WTC11 (cell line): ENCODE measurements around the gene SPINK1. TPM values are rescaled to one million over a fixed set of nuclear protein-coding genes. Genes with fewer than 3 reads are reported as not detected.

Experiments
- ATAC-seq: fragments of 200-7000 bp; cut with Tn5 transposase; 2 replicates; pipeline ENCODE4 v1.10.0; 2021; ENCODE audit warnings: mild to moderate bottlenecking, moderate library complexity
- CTCF ChIA-PET: fragments of 300-600 bp; sonication (Branson Sonifier 250); formaldehyde crosslinking; loops from one replicate; lab custom pipeline; 2021; ENCODE audit warnings: antibody characterized with exemption; lab: Charles Lee
- POLR2A ChIA-PET: fragments of 350-600 bp; sonication (Branson Sonifier 250); formaldehyde crosslinking; loops from one replicate; lab custom pipeline; 2021; ENCODE audit warnings: antibody characterized with exemption; lab: Charles Lee
- DNase-seq: peaks from one replicate; pipeline ENCODE4 v3.0.0; 2021; ENCODE audit warnings: low spot score
- H3K27ac Mint-ChIP-seq: 2 replicates; pipeline ENCODE4 v1.8.0; 2021; ENCODE audit warnings: mixed read lengths
- H3K27me3 Mint-ChIP-seq: 2 replicates; pipeline ENCODE4 v1.8.0; 2021; ENCODE audit warnings: low read depth, mild to moderate bottlenecking, moderate library complexity, mixed read lengths
- H3K36me3 Mint-ChIP-seq: 2 replicates; pipeline ENCODE4 v1.8.0; 2021; ENCODE audit warnings: mixed read lengths
- H3K4me1 Mint-ChIP-seq: 2 replicates; pipeline ENCODE4 v1.8.0; 2022; ENCODE audit warnings: mixed read lengths
- H3K4me3 Mint-ChIP-seq: 2 replicates; pipeline ENCODE4 v1.8.0; 2021; ENCODE audit warnings: mild to moderate bottlenecking, moderate library complexity, mixed read lengths
- H3K9me3 Mint-ChIP-seq: 2 replicates; pipeline ENCODE4 v1.8.0; 2021; ENCODE audit warnings: mixed read lengths
- ARID4B ChIP-seq: sonication (generic); formaldehyde crosslinking; IDR thresholded peaks from 2 replicates; pipeline ENCODE4 v1.8.0; 2023; ENCODE audit warnings: missing genetic modification reagents, mild to moderate bottlenecking, borderline replicate concordance
- ATF1 ChIP-seq: sonication (generic); formaldehyde crosslinking; IDR thresholded peaks from 2 replicates; pipeline ENCODE4 v1.8.1; 2023; ENCODE audit warnings: mild to moderate bottlenecking, moderate library complexity, missing genetic modification reagents
- ATF6 ChIP-seq: sonication (generic); formaldehyde crosslinking; IDR thresholded peaks from 2 replicates; pipeline ENCODE4 v1.8.1; 2023; ENCODE audit warnings: mild to moderate bottlenecking, missing genetic modification reagents
- CREB1 ChIP-seq: sonication (generic); formaldehyde crosslinking; IDR thresholded peaks from 2 replicates; pipeline ENCODE4 v1.8.0; 2023; ENCODE audit warnings: mild to moderate bottlenecking, missing genetic modification reagents
- FOXJ3 ChIP-seq: sonication (generic); formaldehyde crosslinking; IDR thresholded peaks from 2 replicates; pipeline ENCODE4 v1.9.0; 2021; ENCODE audit warnings: missing genetic modification reagents, mild to moderate bottlenecking, borderline replicate concordance
- FOXK1 ChIP-seq: sonication (generic); formaldehyde crosslinking; IDR thresholded peaks from 2 replicates; pipeline ENCODE4 v1.8.0; 2022; ENCODE audit warnings: mild to moderate bottlenecking, moderate library complexity, missing genetic modification reagents
- HMGA2 ChIP-seq: fragments of 250-450 bp; sonication (Bioruptor Pico); IDR thresholded peaks from 2 replicates; pipeline ENCODE4 v1.4.0; 2021; ENCODE audit warnings: mild to moderate bottlenecking, moderate library complexity
- IRF2 ChIP-seq: sonication (generic); formaldehyde crosslinking; IDR thresholded peaks from 2 replicates; pipeline ENCODE4 v1.8.0; 2022; ENCODE audit warnings: low read depth, missing genetic modification reagents, borderline replicate concordance
- JUN ChIP-seq: sonication (generic); formaldehyde crosslinking; IDR thresholded peaks from 2 replicates; pipeline ENCODE4 v1.8.0; 2023; ENCODE audit warnings: mild to moderate bottlenecking, missing genetic modification reagents
- MXD4 ChIP-seq: fragments of 250-450 bp; sonication (Bioruptor Pico); IDR thresholded peaks from 2 replicates; pipeline ENCODE4 v1.8.0; 2021; ENCODE audit warnings: mild to moderate bottlenecking, moderate library complexity, borderline replicate concordance
- NFE2L1 ChIP-seq: sonication (generic); formaldehyde crosslinking; IDR thresholded peaks from 2 replicates; pipeline ENCODE4 v1.8.1; 2023; ENCODE audit warnings: missing genetic modification reagents
- NR2C2 ChIP-seq: sonication (generic); formaldehyde crosslinking; IDR thresholded peaks from 2 replicates; pipeline ENCODE4 v1.8.0; 2022; ENCODE audit warnings: mild to moderate bottlenecking, missing genetic modification reagents
- PRRX2 ChIP-seq: fragments of 250-450 bp; sonication (Bioruptor Pico); IDR thresholded peaks from 2 replicates; pipeline ENCODE4 v1.8.0; 2021; ENCODE audit warnings: mild to moderate bottlenecking
- SMAD4 ChIP-seq: sonication (generic); formaldehyde crosslinking; IDR thresholded peaks from 2 replicates; pipeline ENCODE4 v1.8.0; 2022; ENCODE audit warnings: mild to moderate bottlenecking, missing genetic modification reagents
- TCF7 ChIP-seq: sonication (generic); formaldehyde crosslinking; IDR thresholded peaks from 2 replicates; pipeline ENCODE4 v1.8.0; 2022; ENCODE audit warnings: mild to moderate bottlenecking, low read depth, missing genetic modification reagents, moderate library complexity
- TEAD1 ChIP-seq: sonication (generic); formaldehyde crosslinking; IDR thresholded peaks from 2 replicates; pipeline ENCODE4 v1.8.0; 2022; ENCODE audit warnings: mild to moderate bottlenecking, missing genetic modification reagents
- TP53 ChIP-seq: sonication (generic); formaldehyde crosslinking; IDR thresholded peaks from 2 replicates; pipeline ENCODE4 v1.8.1; 2023; ENCODE audit warnings: mild to moderate bottlenecking, missing genetic modification reagents
- ZBTB21 ChIP-seq: sonication (generic); formaldehyde crosslinking; IDR thresholded peaks from 2 replicates; pipeline ENCODE4 v1.8.1; 2023; ENCODE audit warnings: mild to moderate bottlenecking, missing genetic modification reagents, borderline replicate concordance
- ZNF219 ChIP-seq: sonication (generic); formaldehyde crosslinking; IDR thresholded peaks from 2 replicates; pipeline ENCODE4 v1.8.0; 2023; ENCODE audit warnings: missing genetic modification reagents, mild to moderate bottlenecking, borderline replicate concordance
- ZNF232 ChIP-seq: sonication (generic); formaldehyde crosslinking; IDR thresholded peaks from 2 replicates; pipeline ENCODE4 v1.8.0; 2022; ENCODE audit warnings: mild to moderate bottlenecking, missing genetic modification reagents
- ZNF416 ChIP-seq: fragments of 250-450 bp; sonication (Bioruptor Pico); IDR thresholded peaks from 2 replicates; pipeline ENCODE4 v1.9.0; 2021; ENCODE audit warnings: mild to moderate bottlenecking, inconsistent platforms
- total RNA-seq: library from RNA; stranded (reverse); gene quantifications from 3 replicates; pipeline ENCODE4 v1.2.3, GENCODE V29; 2021
- TF ChIP-seq, protein P1 (sequence below): sonication (generic); formaldehyde crosslinking; IDR thresholded peaks from 2 replicates; pipeline ENCODE4 v1.8.0; 2023; ENCODE audit warnings: missing genetic modification reagents
- TF ChIP-seq, protein P2 (sequence below): fragments of 250-450 bp; sonication (Bioruptor Pico); IDR thresholded peaks from 2 replicates; pipeline ENCODE4 v1.9.0; 2021; ENCODE audit warnings: mild to moderate bottlenecking, borderline replicate concordance
- TF ChIP-seq, protein P3 (sequence below): sonication (generic); formaldehyde crosslinking; IDR thresholded peaks from 2 replicates; pipeline ENCODE4 v1.8.1; 2022; ENCODE audit warnings: missing genetic modification reagents, borderline replicate concordance

SPINK1 gene
- total RNA-seq, 1 experiment from 2014 or later: 5.4 TPM

DNA sequence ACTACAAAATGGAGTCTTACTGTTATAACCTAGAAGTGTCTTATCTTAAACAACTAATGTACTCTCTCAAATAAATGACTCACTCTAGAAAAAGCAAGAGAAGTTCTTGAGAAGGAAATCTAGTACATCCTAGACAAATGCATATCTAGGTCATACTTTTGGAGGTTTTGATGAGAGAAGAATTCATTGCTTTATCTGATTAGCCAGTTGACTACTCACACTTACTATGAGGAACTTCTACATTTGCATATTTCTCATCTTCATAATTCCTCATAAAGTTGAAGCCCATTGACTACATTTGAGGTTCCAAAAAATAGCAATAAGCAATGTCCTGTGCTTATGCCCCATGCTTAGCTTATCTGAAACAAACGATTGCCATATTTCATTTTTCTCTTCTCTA lies 51.8 kb downstream of the SPINK1 start:
- TF ChIP-seq ARID4B: no peak
- no peak for TF ChIP-seq HMGA2 (CRISPR knock-in tag)
- TF ChIP-seq SMAD4 (CRISPR knock-in tag): no peak
- no peak for TF ChIP-seq NFE2L1
- no peak for TF ChIP-seq CREB1
- TF ChIP-seq ATF6 (CRISPR knock-in tag): no peak
- TF ChIP-seq FOXK1 (CRISPR knock-in tag): no peak
- TF ChIP-seq MXD4 (CRISPR knock-in tag): no peak
- TF ChIP-seq FOXJ3 (CRISPR knock-in tag): no peak
- no peak for TF ChIP-seq PRRX2 (CRISPR knock-in tag)
- TF ChIP-seq ZNF416 (CRISPR knock-in tag): no peak
- TF ChIP-seq, protein P1, sequence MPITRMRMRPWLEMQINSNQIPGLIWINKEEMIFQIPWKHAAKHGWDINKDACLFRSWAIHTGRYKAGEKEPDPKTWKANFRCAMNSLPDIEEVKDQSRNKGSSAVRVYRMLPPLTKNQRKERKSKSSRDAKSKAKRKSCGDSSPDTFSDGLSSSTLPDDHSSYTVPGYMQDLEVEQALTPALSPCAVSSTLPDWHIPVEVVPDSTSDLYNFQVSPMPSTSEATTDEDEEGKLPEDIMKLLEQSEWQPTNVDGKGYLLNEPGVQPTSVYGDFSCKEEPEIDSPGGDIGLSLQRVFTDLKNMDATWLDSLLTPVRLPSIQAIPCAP (CRISPR knock-in tag): no peak
- TF ChIP-seq IRF2: no peak
- no peak for TF ChIP-seq ZBTB21 (CRISPR knock-in tag)
- no peak for TF ChIP-seq JUN (CRISPR knock-in tag)
- TF ChIP-seq TEAD1 (CRISPR knock-in tag): no peak
- DNase-seq (no peak), ATAC-seq (no peak)
- H3K36me3 Mint-ChIP-seq: peaks cover 18% of the 10 kb centered on the region
- CTCF ChIA-PET: no interaction called here
- H3K9me3 Mint-ChIP-seq: peaks cover 17% of the 10 kb centered on the region
- H3K27me3 Mint-ChIP-seq: no peaks in the 10 kb centered on the region
- no peak overlapping the region for H3K27ac Mint-ChIP-seq
- peaks cover 45% of the 10 kb centered on the region for H3K4me1 Mint-ChIP-seq
- H3K4me3 Mint-ChIP-seq: peak overlapping the region; percentile 92; the same call in 1 of the 2 replicates
- POLR2A ChIA-PET: no interaction called here

- ChIA-PET POLR2A (no interaction called here), CTCF (no interaction called here)
- Mint-ChIP-seq H3K27ac (peak overlapping the region; percentile 14; the same call in 1 of the 2 replicates), H3K4me3 (no peak overlapping the region), H3K36me3 (peaks cover 18% of the 10 kb centered on the region), H3K4me1 (peaks cover 47% of the 10 kb centered on the region), H3K9me3 (peaks cover 17% of the 10 kb centered on the region), H3K27me3 (no peaks in the 10 kb centered on the region)
- no peak for TF ChIP-seq ZNF219 (CRISPR knock-in tag)
- no peak for TF ChIP-seq ATF1 (CRISPR knock-in tag)
- TF ChIP-seq NR2C2 (CRISPR knock-in tag): no peak
- TF ChIP-seq, protein P2, sequence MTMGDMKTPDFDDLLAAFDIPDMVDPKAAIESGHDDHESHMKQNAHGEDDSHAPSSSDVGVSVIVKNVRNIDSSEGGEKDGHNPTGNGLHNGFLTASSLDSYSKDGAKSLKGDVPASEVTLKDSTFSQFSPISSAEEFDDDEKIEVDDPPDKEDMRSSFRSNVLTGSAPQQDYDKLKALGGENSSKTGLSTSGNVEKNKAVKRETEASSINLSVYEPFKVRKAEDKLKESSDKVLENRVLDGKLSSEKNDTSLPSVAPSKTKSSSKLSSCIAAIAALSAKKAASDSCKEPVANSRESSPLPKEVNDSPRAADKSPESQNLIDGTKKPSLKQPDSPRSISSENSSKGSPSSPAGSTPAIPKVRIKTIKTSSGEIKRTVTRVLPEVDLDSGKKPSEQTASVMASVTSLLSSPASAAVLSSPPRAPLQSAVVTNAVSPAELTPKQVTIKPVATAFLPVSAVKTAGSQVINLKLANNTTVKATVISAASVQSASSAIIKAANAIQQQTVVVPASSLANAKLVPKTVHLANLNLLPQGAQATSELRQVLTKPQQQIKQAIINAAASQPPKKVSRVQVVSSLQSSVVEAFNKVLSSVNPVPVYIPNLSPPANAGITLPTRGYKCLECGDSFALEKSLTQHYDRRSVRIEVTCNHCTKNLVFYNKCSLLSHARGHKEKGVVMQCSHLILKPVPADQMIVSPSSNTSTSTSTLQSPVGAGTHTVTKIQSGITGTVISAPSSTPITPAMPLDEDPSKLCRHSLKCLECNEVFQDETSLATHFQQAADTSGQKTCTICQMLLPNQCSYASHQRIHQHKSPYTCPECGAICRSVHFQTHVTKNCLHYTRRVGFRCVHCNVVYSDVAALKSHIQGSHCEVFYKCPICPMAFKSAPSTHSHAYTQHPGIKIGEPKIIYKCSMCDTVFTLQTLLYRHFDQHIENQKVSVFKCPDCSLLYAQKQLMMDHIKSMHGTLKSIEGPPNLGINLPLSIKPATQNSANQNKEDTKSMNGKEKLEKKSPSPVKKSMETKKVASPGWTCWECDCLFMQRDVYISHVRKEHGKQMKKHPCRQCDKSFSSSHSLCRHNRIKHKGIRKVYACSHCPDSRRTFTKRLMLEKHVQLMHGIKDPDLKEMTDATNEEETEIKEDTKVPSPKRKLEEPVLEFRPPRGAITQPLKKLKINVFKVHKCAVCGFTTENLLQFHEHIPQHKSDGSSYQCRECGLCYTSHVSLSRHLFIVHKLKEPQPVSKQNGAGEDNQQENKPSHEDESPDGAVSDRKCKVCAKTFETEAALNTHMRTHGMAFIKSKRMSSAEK (CRISPR knock-in tag): no peak
- TF ChIP-seq TP53: no peak
- no peak for TF ChIP-seq IRF2
- TF ChIP-seq TCF7 (CRISPR knock-in tag): no peak
- TF ChIP-seq, protein P3, sequence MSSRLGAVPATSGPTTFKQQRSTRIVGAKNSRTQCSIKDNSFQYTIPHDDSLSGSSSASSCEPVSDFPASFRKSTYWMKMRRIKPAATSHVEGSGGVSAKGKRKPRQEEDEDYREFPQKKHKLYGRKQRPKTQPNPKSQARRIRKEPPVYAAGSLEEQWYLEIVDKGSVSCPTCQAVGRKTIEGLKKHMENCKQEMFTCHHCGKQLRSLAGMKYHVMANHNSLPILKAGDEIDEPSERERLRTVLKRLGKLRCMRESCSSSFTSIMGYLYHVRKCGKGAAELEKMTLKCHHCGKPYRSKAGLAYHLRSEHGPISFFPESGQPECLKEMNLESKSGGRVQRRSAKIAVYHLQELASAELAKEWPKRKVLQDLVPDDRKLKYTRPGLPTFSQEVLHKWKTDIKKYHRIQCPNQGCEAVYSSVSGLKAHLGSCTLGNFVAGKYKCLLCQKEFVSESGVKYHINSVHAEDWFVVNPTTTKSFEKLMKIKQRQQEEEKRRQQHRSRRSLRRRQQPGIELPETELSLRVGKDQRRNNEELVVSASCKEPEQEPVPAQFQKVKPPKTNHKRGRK: no peak
- TF ChIP-seq ZNF232 (CRISPR knock-in tag): no peak
- ATAC-seq (no peak), DNase-seq (no peak)
Observed at GRCh38 chr5:147776989-147777388, 54.5 kb downstream of the SPINK1 start.
